Measurements from ENCODE around the gene TRERF1. TPM values are rescaled to one million over a fixed set of nuclear protein-coding genes. Genes with fewer than 3 reads are reported as not detected.
A peak's percentile ranks its signal among the peaks of the same experiment; 100 is the strongest.

Gene TRERF1
- total and polyA plus RNA-seq, 2 of the 4 experiments (the other 2 are of a cell fraction) = 6.3 to 9.9 TPM

DNA sequence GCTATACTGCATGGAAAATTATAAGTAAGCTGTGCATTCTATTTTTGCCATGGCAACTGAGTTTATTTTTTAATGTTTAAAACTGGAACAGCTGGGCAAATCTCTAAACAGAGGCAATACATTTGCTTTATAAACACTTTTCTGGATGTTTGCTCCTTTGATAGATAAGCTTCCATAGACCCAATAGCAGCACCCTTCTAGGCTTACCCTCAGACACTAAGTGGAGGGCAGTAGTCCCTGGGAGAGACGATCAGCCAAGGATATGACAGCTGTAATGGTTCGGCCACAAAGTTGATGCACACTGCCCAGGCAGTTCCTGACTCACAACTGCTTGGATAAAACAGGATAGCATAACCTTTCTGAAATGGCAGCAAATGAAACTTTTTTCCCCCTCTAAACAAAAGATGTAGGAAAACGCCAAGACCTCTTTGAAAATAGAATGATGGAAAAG, 225.5 kb downstream of the TRERF1 start:
- Histone ChIP-seq H2AK9ac (replicated peaks; ENCODE audit: low read depth, low read length, poor library complexity) (no peak overlapping the region), H3K79me1 (ENCODE audit: low read depth in 1 of 2, low read length in 2 of 2) (peaks cover 3 to 22% of the 10 kb centered on the region in 2 experiments; a peak in 2 of 4 replicates), H2BK20ac (ENCODE audit: low read depth, low read length) (peak overlapping the region; percentile 86), H3K9me1 (ENCODE audit: insufficient read depth, low read length) (peaks cover 28% of the 10 kb centered on the region), H4K8ac (ENCODE audit: low read depth in 2 of 2, low read length in 2 of 2) (peak overlapping the region; percentile 38 to 85; a peak in 3 of 4 replicates), H4K20me1 (ENCODE audit: insufficient read depth, low read length) (no peaks in the 10 kb centered on the region), H3K18ac (ENCODE audit: low read depth, low read length) (no peak overlapping the region; the same call in 1 of the 2 replicates), H3K9ac (ENCODE audit: low read depth, low read length) (no peak overlapping the region; the same call in 1 of the 2 replicates), H3K36me3 (ENCODE audit: control insufficient read depth, insufficient read depth, low read length) (peaks cover 18% of the 10 kb centered on the region), H3K27me3 (ENCODE audit: control insufficient read depth, insufficient read depth, low read length) (no peaks in the 10 kb centered on the region), H3K56ac (ENCODE audit: extremely low read depth, insufficient read depth, low read length) (peak overlapping the region; percentile 44; the same call in 1 of the 2 replicates), H3K14ac (replicated peaks; ENCODE audit: low read depth, low read length) (peak overlapping the region; percentile 75), H4K91ac (ENCODE audit: insufficient read depth, low read depth, low read length) (peak overlapping the region; percentile 88; the same call in 1 of the 2 replicates), H3K23ac (ENCODE audit: low read depth, low read length) (peak overlapping the region; percentile 71; the same call in 1 of the 2 replicates), H3K4ac (ENCODE audit: low read depth, low read length) (peak overlapping the region; percentile 89), H2BK15ac (ENCODE audit: low read depth, low read length) (peak overlapping the region; percentile 13; the same call in 1 of the 3 replicates), H4K5ac (ENCODE audit: low read depth, low read length) (no peak overlapping the region), H3K4me1 (ENCODE audit: control insufficient read depth, insufficient read depth, low read length) (peaks cover 17% of the 10 kb centered on the region), H2BK5ac (ENCODE audit: low read depth, low read length, poor library complexity, severe bottlenecking) (peak overlapping the region; percentile 91), H2AK5ac (ENCODE audit: low read depth, low read length) (no peak overlapping the region), H3K27ac (ENCODE audit: insufficient read depth, low read length) (peak overlapping the region; percentile 87), H3K4me3 (ENCODE audit: insufficient read depth, low read depth, low read length) (no peak overlapping the region), H2AFZ (replicated peaks; ENCODE audit: low read length, poor library complexity) (no peak overlapping the region), H3K4me2 (ENCODE audit: low read depth, low read length) (peak overlapping the region; percentile 64), H2BK120ac (ENCODE audit: low read depth, low read length) (peak overlapping the region; percentile 89), H3K9me3 (ENCODE audit: control insufficient read depth, insufficient read depth, low read length) (no peaks in the 10 kb centered on the region)
- DNase-seq = peak; percentile 84
- dilution Hi-C loops (cut with HindIII; ENCODE audit: low sequenced_read_pairs, unreplicated experiment) (no loop called here), in situ Hi-C loops (cut with MboI; ENCODE audit: low sequenced_read_pairs) (no loop called here), intact Hi-C loops (cut with micrococcal nuclease) (loop anchor here (10.0 kb wide), 1 partner anchor 109 kb away; no protein-coding TSS in a partner anchor)
- ChIA-PET CTCF (interaction anchor here (0.6 to 1.6 kb wide), 3 partner anchors 11 to 321 kb away, joined by 3 to 6 read pairs (median 4); no protein-coding TSS in a partner anchor), POLR2A (ENCODE audit: unreplicated experiment) (interaction anchor here (0.8 kb wide), 1 partner anchor 12 kb away, joined by 3 read pairs; no protein-coding TSS in a partner anchor)
- no TSS peak for BruUV-seq (replicated peaks)
- WGBS, 2 experiments (ENCODE audit: extremely low coverage in 2 of 2, insufficient read length in 1 of 2) = no CpG with 5 or more reads among the region's 3 CpGs
- TF ChIP-seq, protein P1, sequence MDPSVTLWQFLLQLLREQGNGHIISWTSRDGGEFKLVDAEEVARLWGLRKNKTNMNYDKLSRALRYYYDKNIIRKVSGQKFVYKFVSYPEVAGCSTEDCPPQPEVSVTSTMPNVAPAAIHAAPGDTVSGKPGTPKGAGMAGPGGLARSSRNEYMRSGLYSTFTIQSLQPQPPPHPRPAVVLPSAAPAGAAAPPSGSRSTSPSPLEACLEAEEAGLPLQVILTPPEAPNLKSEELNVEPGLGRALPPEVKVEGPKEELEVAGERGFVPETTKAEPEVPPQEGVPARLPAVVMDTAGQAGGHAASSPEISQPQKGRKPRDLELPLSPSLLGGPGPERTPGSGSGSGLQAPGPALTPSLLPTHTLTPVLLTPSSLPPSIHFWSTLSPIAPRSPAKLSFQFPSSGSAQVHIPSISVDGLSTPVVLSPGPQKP (IDR thresholded peaks at IDR 0.05; ENCODE audit: borderline replicate concordance, low read depth, low read length) = no peak
- TF ChIP-seq FOS (IDR thresholded peaks at IDR 0.05; ENCODE audit: low read depth, low read length) = 0 out of 2 replicates have a peak, but pooled peaks have one; percentile 26
- peak; percentile 90 for ATAC-seq (ENCODE audit: low read depth)

All from IMR-90 (cell line).